Astrocyte of the cerebellum (primary cell): ENCODE measurements around the gene OMA1.

Source experiments
- DNase-seq: peaks from one replicate; pipeline ENCODE4 v3.0.0-alpha.2; 2011; ENCODE audit warnings: low read depth
- H3K4me3 ChIP-seq: 2 replicates; pipeline ENCODE4 v1.5.1; 2011; ENCODE audit warnings: mild to moderate bottlenecking, low read depth, low read length, moderate library complexity
- in situ Hi-C: cut with HindIII; loops from 2 replicates; pipeline ENCODE4 v1.10.0; 2017; ENCODE audit warnings: low sequenced_read_pairs
- TF ChIP-seq, protein P1 (sequence below): IDR thresholded peaks from 2 replicates; pipeline ENCODE4 v1.5.1; 2012; ENCODE audit warnings: low read length, low read depth, moderate library complexity, mild to moderate bottlenecking; ENCODE audit errors: missing control alignments

OMA1 gene

DNA sequence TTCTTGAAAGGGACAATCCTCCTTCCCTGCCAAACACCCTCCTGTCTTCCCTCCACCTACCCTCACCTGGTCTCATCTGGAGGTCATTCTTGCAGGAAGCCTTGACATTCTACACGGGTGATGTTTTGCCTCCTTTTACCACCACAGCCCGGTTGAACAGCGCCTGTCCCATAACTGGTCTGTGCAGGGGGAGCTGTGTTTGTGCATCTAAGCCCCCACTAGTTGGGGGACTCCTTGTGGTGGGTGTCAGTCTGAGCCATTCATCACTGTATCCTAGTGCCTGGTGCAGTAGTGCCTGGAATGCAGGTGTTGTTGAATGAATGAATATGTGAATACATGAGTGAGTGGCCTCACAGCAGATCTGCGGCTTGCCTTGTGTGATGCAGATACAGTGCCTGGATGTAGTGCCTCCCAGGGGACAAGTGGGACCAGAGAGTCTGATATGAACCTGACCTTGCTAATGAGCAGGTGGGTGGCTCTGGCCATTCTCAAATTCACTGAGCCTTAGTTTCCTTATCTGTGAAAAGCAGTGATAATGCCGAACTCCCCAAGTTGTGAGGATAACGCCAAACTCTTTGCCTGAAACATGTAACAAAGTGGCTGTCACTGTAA lies 79.8 kb downstream of the OMA1 start:
- TF ChIP-seq, protein P1, sequence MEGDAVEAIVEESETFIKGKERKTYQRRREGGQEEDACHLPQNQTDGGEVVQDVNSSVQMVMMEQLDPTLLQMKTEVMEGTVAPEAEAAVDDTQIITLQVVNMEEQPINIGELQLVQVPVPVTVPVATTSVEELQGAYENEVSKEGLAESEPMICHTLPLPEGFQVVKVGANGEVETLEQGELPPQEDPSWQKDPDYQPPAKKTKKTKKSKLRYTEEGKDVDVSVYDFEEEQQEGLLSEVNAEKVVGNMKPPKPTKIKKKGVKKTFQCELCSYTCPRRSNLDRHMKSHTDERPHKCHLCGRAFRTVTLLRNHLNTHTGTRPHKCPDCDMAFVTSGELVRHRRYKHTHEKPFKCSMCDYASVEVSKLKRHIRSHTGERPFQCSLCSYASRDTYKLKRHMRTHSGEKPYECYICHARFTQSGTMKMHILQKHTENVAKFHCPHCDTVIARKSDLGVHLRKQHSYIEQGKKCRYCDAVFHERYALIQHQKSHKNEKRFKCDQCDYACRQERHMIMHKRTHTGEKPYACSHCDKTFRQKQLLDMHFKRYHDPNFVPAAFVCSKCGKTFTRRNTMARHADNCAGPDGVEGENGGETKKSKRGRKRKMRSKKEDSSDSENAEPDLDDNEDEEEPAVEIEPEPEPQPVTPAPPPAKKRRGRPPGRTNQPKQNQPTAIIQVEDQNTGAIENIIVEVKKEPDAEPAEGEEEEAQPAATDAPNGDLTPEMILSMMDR: no peak
- in situ Hi-C loops: no loop called here
- no peak overlapping the region for H3K4me3 ChIP-seq
- DNase-seq: no peak

DNA sequence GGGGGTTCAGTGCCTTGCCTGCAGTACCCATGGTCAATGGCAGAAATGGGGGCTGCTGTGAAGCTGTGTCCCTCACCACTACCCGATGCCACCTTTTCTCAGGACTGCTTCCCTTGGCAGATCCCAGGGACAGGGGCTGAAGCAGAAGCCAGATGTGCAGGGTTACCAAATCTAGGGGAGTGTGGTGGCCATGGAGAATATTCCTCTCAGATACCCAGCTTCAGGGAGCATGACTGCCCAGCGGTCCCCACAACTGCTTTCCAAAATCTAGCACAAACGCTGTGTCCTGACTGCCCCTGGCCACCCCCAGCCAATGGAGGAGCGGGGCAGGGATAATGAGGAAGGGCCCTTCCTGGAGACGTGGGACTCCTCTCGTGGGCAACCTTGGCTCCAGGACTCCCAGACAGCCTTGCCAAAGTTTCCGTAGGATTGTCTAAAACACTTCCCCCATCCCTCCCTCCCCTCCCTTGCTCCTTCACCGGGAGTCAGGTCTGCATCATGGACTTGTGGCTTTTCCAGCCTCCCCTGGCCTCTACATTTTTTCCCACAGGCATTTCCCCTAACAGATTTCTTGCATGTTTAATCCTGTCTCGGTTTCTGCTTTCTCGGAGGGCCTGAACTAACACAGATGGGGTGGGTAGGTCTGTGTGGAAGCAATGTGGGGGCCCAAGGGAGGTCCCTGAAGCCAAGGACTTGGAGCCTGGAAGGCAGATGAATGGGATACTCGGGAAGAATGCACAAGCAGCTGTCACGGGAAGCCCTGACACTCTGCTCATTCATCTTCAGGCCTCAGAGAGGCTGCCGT lies 80.5 kb downstream of the OMA1 start:
- DNase-seq: peak; percentile 71
- no peak overlapping the region for H3K4me3 ChIP-seq
- TF ChIP-seq, protein P1: no peak
- in situ Hi-C loops: no loop called here

DNA sequence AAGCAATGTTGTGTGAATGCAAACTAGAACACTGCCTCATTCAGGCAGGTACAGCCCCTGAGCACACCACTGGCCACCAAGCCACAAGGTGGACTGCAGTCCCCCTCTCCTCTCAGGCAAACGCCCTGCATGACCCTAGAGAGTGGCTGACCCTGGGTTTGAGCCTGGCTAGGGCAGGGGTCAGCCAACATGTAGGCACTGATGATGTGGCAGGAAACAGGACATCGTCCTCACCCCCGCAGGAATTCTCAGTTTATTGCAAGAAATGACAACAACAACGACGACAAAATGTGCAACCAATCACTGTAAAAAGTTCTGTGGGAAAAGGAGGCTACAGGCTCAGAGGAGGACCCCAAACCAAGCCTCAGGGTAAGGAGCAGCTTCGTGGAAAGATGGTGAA lies 81.3 kb downstream of the OMA1 start:
- H3K4me3 ChIP-seq: no peak overlapping the region
- TF ChIP-seq, protein P1: no peak
- no peak for DNase-seq
- in situ Hi-C loops: no loop called here

DNA sequence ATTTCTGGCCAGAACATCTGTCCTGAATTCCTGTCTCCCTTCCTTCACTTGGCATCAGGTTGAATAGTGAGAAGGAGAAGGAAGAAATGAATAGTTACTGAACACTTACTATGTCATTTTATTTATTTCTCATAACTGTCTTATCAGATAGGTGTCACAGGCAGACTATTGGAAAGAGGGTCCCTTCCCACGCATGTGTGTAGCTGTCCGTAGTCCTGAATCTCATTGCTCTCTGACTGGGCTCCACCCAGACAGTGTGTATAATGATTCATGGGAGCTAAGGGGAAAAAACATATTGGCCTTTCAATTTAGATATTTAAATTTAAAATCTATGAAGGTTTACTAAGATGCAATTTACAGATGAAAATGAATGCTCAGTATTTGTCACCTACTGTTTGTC lies 86.1 kb downstream of the OMA1 start:
- H3K4me3 ChIP-seq: no peak overlapping the region
- TF ChIP-seq, protein P1: no peak
- in situ Hi-C loops: no loop called here
- no peak for DNase-seq

DNA sequence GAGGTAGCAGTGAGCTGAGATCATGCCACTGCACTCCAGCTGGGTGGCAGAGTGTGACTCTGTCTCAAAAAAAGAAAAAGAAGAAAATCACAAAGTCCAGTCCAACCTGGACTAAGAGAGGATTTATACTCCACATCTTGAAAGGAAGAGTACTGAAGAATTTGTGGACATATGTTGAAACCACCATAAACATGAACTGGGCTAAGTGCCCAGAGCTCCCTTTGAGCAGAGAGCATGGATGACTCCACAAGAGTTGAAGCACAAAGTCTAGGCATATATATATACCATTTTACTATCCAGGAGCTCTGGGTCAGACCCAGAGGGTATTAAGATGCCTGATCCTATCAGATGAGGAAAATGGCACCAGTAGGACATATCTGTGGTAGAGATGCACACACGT lies 86.6 kb downstream of the OMA1 start:
- in situ Hi-C loops: no loop called here
- H3K4me3 ChIP-seq: no peak overlapping the region
- TF ChIP-seq, protein P1: no peak
- DNase-seq: no peak

DNA sequence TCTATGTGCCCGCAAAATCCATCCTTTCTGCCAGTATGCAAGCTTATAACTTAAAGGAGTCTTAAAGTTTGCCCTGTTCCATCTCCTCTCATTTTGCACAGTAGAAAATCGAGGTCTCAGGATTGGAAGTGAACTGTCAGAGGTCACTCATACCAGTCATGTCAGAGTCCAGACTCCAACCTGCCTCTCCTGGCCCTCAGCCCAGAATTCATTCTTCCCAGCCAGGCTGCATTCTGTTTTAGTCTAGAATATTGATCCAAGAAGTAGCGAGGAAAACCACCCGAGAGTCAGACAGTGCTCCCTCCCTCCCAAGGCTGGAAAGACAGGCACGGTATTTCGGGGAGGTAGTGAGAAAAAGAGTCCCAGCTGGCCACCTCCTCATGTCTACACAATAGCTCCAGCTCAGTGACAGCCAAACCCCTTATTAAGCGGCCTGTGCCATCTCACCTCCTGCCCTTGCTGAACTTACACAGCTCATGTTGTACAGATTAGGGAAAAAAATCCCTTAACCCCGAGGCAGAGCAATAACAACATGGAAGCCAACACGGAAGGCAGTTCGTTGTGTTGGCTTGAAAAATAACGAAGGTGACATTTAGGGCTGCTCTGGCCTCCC lies 89.4 kb downstream of the OMA1 start:
- no peak overlapping the region for H3K4me3 ChIP-seq
- DNase-seq: no peak
- TF ChIP-seq, protein P1: no peak
- in situ Hi-C loops: no loop called here
